Measurements from ENCODE around the gene CD59. TPM values are rescaled to one million over a fixed set of nuclear protein-coding genes. Genes with fewer than 3 reads are reported as not detected.
A peak's percentile ranks its signal among the peaks of the same experiment; 100 is the strongest.

The CD59 gene
- polyA plus RNA-seq, 3 donors: 3.7 to 34.9 (median 21.1) TPM

DNA sequence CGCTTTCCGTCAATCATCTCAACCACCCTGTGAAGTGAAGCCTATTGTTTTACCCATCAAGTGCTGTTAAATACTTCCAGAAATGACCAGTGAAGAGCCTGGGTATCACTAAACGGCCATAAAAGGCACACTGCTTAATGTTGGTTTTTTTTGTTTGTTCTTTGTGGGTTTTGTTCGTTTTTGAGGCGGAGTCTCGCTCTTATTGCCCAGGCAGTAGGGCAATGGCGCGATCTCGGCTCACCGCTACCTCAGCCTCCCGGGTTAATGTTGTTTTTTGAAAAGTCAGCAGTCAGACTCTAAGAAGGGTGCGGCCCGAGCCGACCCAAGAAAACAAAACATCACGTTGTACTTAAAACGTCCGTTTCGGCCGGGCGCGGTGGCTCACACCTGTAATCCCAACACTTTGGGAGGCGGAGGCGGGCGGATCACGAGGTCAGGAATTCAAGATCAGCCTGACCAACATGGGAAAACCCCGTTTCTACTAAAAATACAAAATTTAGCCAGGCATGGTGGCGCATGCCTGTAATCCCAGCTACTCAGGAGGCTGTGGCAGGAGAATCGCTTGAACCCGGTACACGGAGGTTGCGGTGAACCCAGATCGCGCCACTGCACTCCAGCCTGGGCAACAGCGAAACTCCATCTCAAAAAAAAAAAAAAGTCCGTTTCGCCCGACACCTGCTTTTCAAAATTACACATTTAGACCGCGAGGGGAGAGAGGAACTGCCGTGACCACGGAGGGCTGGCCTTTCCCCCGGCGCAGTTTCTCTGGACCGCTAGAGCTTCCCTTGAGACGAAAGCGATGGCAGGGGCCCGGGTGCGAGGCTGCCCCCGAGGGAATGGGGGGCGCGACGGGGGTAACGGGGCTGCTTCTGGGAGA lies 714 bp downstream of the CD59 start:
- Histone ChIP-seq H3K4me2 (replicated peaks; ENCODE audit: extremely low read depth, low read length, poor library complexity, severe bottlenecking) (peak overlapping the region; percentile 99), H3K36me3 (replicated peaks in 1 of 2; ENCODE audit: control insufficient read depth in 1 of 2, insufficient read depth in 2 of 2, low read length in 2 of 2) (no peaks in the 10 kb centered on the region), H3K27ac (ENCODE audit: low read depth in 1 of 2, low read length in 2 of 2) (peak overlapping the region in 1 of 2 donors; percentile 12), H3K9me3 (replicated peaks in 1 of 2; ENCODE audit: control insufficient read depth in 1 of 2, insufficient read depth in 1 of 2, low read length in 2 of 2) (no peaks in the 10 kb centered on the region), H3K4me3 (replicated peaks in 1 of 3; ENCODE audit: low read depth in 2 of 3, low read length in 3 of 3) (peak overlapping the region; percentile 55 to 83 (median 76)), H3K27me3 (ENCODE audit: control insufficient read depth in 2 of 2, insufficient read depth in 2 of 2, low read length in 2 of 2) (peaks cover 11 to 30% of the 10 kb centered on the region in 2 donors), H3K9ac (ENCODE audit: insufficient read depth, low read length, poor library complexity, severe bottlenecking) (peak overlapping the region; percentile 72), H3K79me2 (ENCODE audit: insufficient read depth, low read length) (no peaks in the 10 kb centered on the region), H2AFZ (ENCODE audit: insufficient read depth, low read depth, low read length, poor library complexity, severe bottlenecking) (peak overlapping the region; percentile 96), H4K20me1 (ENCODE audit: insufficient read depth, low read length) (no peaks in the 10 kb centered on the region), H3K4me1 (ENCODE audit: control insufficient read depth in 1 of 2, insufficient read depth in 2 of 2, low read length in 2 of 2) (peaks cover 35 to 42% of the 10 kb centered on the region in 2 donors)
- H3K4me1 Mint-ChIP-seq: peaks cover 38% of the 10 kb centered on the region
- under 1% methylated on average over 41 of the region's 53 CpGs for WGBS (ENCODE audit: insufficient coverage)
- TF ChIP-seq CTCF (IDR thresholded peaks at IDR 0.05): peak; percentile 23
- intact Hi-C loops (cut with micrococcal nuclease): loop anchor here in 1 of 2 donors (10.0 kb wide), 1 partner anchor 371 kb away; no protein-coding TSS in a partner anchor
- peaks cover 0 to 2% of the 10 kb centered on the region in 2 donors for H3K36me3 Mint-ChIP-seq
- H3K4me3 Mint-ChIP-seq: peak overlapping the region; percentile 87 to 94
- H3K27ac Mint-ChIP-seq: peak overlapping the region in 4 of 7 donors; percentile 2 to 78 (median 50)
- peak; percentile 34 to 50 (median 38) for DNase-seq
- H3K27me3 Mint-ChIP-seq (ENCODE audit: low read depth in 3 of 3): peaks cover 30 to 43% (median 33%) of the 10 kb centered on the region in 3 donors
- H3K9me3 Mint-ChIP-seq: peaks cover 0 to 3% (median 0%) of the 10 kb centered on the region in 7 donors

GRCh38 chr11:33734441-33735270 lies 1.6 kb downstream of the CD59 start:
- intact Hi-C loops (cut with micrococcal nuclease): loop anchor here in 1 of 2 donors (10.0 kb wide), 1 partner anchor 370 kb away; no protein-coding TSS in a partner anchor
- no peaks in the 10 kb centered on the region for H3K79me2 ChIP-seq (ENCODE audit: insufficient read depth, low read length)

More at GRCh38 chr11:33734441-33735270, 1.6 kb downstream of the CD59 start:
- H3K36me3 Mint-ChIP-seq: peaks cover 0 to 2% of the 10 kb centered on the region in 2 donors
- H4K20me1 ChIP-seq (ENCODE audit: insufficient read depth, low read length): no peaks in the 10 kb centered on the region
- H3K27me3 Mint-ChIP-seq (ENCODE audit: low read depth in 3 of 3): peaks cover 30 to 43% (median 33%) of the 10 kb centered on the region in 3 donors
- H3K4me1 ChIP-seq (ENCODE audit: control insufficient read depth in 1 of 2, insufficient read depth in 2 of 2, low read length in 2 of 2): peaks cover 35 to 42% of the 10 kb centered on the region in 2 donors
- H3K4me3 ChIP-seq (replicated peaks in 1 of 3; ENCODE audit: low read depth in 2 of 3, low read length in 3 of 3): peak overlapping the region; percentile 55 to 83 (median 76)
- H3K4me2 ChIP-seq (replicated peaks; ENCODE audit: extremely low read depth, low read length, poor library complexity, severe bottlenecking): peak overlapping the region; percentile 99
- peak overlapping the region; percentile 96 for H2AFZ ChIP-seq (ENCODE audit: insufficient read depth, low read depth, low read length, poor library complexity, severe bottlenecking)
- H3K9me3 Mint-ChIP-seq: peaks cover 0 to 3% (median 0%) of the 10 kb centered on the region in 7 donors
- WGBS (ENCODE audit: insufficient coverage): 21% methylated on average over 9 of the region's 15 CpGs
- H3K4me1 Mint-ChIP-seq: peaks cover 38% of the 10 kb centered on the region
- H3K9ac ChIP-seq (ENCODE audit: insufficient read depth, low read length, poor library complexity, severe bottlenecking): peak overlapping the region; percentile 72
- H3K27ac ChIP-seq (ENCODE audit: low read depth in 1 of 2, low read length in 2 of 2): no peak overlapping the region
- H3K4me3 Mint-ChIP-seq: peak overlapping the region; percentile 87 to 94
- peaks cover 11 to 30% of the 10 kb centered on the region in 2 donors for H3K27me3 ChIP-seq (ENCODE audit: control insufficient read depth in 2 of 2, insufficient read depth in 2 of 2, low read length in 2 of 2)
- H3K36me3 ChIP-seq (replicated peaks in 1 of 2; ENCODE audit: control insufficient read depth in 1 of 2, insufficient read depth in 2 of 2, low read length in 2 of 2): no peaks in the 10 kb centered on the region
- TF ChIP-seq CTCF (IDR thresholded peaks at IDR 0.05): no peak
- no peaks in the 10 kb centered on the region for H3K9me3 ChIP-seq (replicated peaks in 1 of 2; ENCODE audit: control insufficient read depth in 1 of 2, insufficient read depth in 1 of 2, low read length in 2 of 2)
- DNase-seq: no peak
- H3K27ac Mint-ChIP-seq: no peak overlapping the region

All from CD14-positive monocyte (primary cell).